ENCODE data around the gene NAA11. TPM values are rescaled to one million over a fixed set of nuclear protein-coding genes. Genes with fewer than 3 reads are reported as not detected.

Gene NAA11
- polyA plus RNA-seq: 0.09 TPM
- long read RNA-seq, donor 1: 0 reads
- long read RNA-seq, donor 2: 0 reads
- long read RNA-seq, donor 3: 0 reads
- long read RNA-seq, donor 4: 0 reads
- long read RNA-seq, donor 5: 0 reads
- long read RNA-seq, donor 6, partial matches to known transcripts: 0 of 1 reads
- long read RNA-seq, donor 6, other reads (novel, unspliced or antisense): 0 of 1 reads
- long read RNA-seq, donor 7: 0 reads
- long read RNA-seq, donor 8: 0 reads
- long read RNA-seq, donor 9: 0 reads
- long read RNA-seq, donor 10: 0 reads
- long read RNA-seq, donor 11: 0 reads

GRCh38 chr4:79325864-79326328 lies at the start of gene NAA11:
Gene NAA11 (minus strand): TSS chr4:79326061. CDS start chr4:79325877, 184 bp downstream.
- Histone ChIP-seq H3K36me3 (ENCODE audit: control insufficient read depth, insufficient read depth, low read length) (no peaks in the 10 kb centered on the region), H3K4me1 (ENCODE audit: control insufficient read depth, insufficient read depth, low read length) (no peaks in the 10 kb centered on the region), H3K9me3 (ENCODE audit: control insufficient read depth, low read depth, low read length) (no peaks in the 10 kb centered on the region), H3K4me3 (ENCODE audit: low read length) (no peak within 1 kb of the TSS), H3K27ac (ENCODE audit: low read length) (no peak within 1 kb of the TSS), H3K27me3 (ENCODE audit: control insufficient read depth, insufficient read depth, low read length) (no peaks in the 10 kb centered on the region)
- no peak for DNase-seq
- 100% methylated on average over 5 of the region's 19 CpGs for WGBS (ENCODE audit: insufficient coverage, low lambda C conversion rate)

- no peaks in the 10 kb centered on the region for H3K36me3 ChIP-seq (ENCODE audit: control insufficient read depth, insufficient read depth, low read length)
- H3K27ac ChIP-seq (ENCODE audit: low read length): no peak overlapping the region
- 86% methylated on average over 1 of the region's 2 CpGs for WGBS (ENCODE audit: insufficient coverage, low lambda C conversion rate)
Observed at GRCh38 chr4:79370026-79370425, 44.2 kb upstream of the NAA11 start.

GRCh38 chr4:79367096-79367495 lies 41.2 kb upstream of the NAA11 start:
- 100% methylated on average over 2 of the region's 2 CpGs for WGBS (ENCODE audit: insufficient coverage, low lambda C conversion rate)
- Histone ChIP-seq H3K27me3 (ENCODE audit: control insufficient read depth, insufficient read depth, low read length) (no peaks in the 10 kb centered on the region), H3K4me1 (ENCODE audit: control insufficient read depth, insufficient read depth, low read length) (no peaks in the 10 kb centered on the region), H3K36me3 (ENCODE audit: control insufficient read depth, insufficient read depth, low read length) (no peaks in the 10 kb centered on the region), H3K27ac (ENCODE audit: low read length) (no peak overlapping the region), H3K4me3 (ENCODE audit: low read length) (no peak overlapping the region), H3K9me3 (ENCODE audit: control insufficient read depth, low read depth, low read length) (no peaks in the 10 kb centered on the region)
- no peak for DNase-seq

More at GRCh38 chr4:79370026-79370425, 44.2 kb upstream of the NAA11 start:
- DNase-seq: no peak
- Histone ChIP-seq H3K4me3 (ENCODE audit: low read length) (no peak overlapping the region), H3K27me3 (ENCODE audit: control insufficient read depth, insufficient read depth, low read length) (no peaks in the 10 kb centered on the region), H3K9me3 (ENCODE audit: control insufficient read depth, low read depth, low read length) (no peaks in the 10 kb centered on the region), H3K4me1 (ENCODE audit: control insufficient read depth, insufficient read depth, low read length) (no peaks in the 10 kb centered on the region)

GRCh38 chr4:79366422-79366821 lies 40.6 kb upstream of the NAA11 start:
- Histone ChIP-seq H3K27me3 (ENCODE audit: control insufficient read depth, insufficient read depth, low read length) (no peaks in the 10 kb centered on the region), H3K36me3 (ENCODE audit: control insufficient read depth, insufficient read depth, low read length) (no peaks in the 10 kb centered on the region), H3K27ac (ENCODE audit: low read length) (no peak overlapping the region), H3K4me1 (ENCODE audit: control insufficient read depth, insufficient read depth, low read length) (no peaks in the 10 kb centered on the region), H3K4me3 (ENCODE audit: low read length) (no peak overlapping the region), H3K9me3 (ENCODE audit: control insufficient read depth, low read depth, low read length) (no peaks in the 10 kb centered on the region)
- DNase-seq: no peak

GRCh38 chr4:79364061-79364460 lies 38.2 kb upstream of the NAA11 start:
- H3K4me1 ChIP-seq (ENCODE audit: control insufficient read depth, insufficient read depth, low read length): no peaks in the 10 kb centered on the region
- H3K36me3 ChIP-seq (ENCODE audit: control insufficient read depth, insufficient read depth, low read length): no peaks in the 10 kb centered on the region
- no peaks in the 10 kb centered on the region for H3K27me3 ChIP-seq (ENCODE audit: control insufficient read depth, insufficient read depth, low read length)
- H3K27ac ChIP-seq (ENCODE audit: low read length): no peak overlapping the region
- H3K4me3 ChIP-seq (ENCODE audit: low read length): no peak overlapping the region
- no CpG with 5 or more reads among the region's 6 CpGs for WGBS (ENCODE audit: insufficient coverage, low lambda C conversion rate)
- DNase-seq: no peak
- H3K9me3 ChIP-seq (ENCODE audit: control insufficient read depth, low read depth, low read length): no peaks in the 10 kb centered on the region

GRCh38 chr4:79362626-79363025 lies 36.8 kb upstream of the NAA11 start:
- Histone ChIP-seq H3K27ac (ENCODE audit: low read length) (no peak overlapping the region), H3K27me3 (ENCODE audit: control insufficient read depth, insufficient read depth, low read length) (no peaks in the 10 kb centered on the region), H3K4me1 (ENCODE audit: control insufficient read depth, insufficient read depth, low read length) (no peaks in the 10 kb centered on the region), H3K4me3 (ENCODE audit: low read length) (no peak overlapping the region), H3K9me3 (ENCODE audit: control insufficient read depth, low read depth, low read length) (no peaks in the 10 kb centered on the region), H3K36me3 (ENCODE audit: control insufficient read depth, insufficient read depth, low read length) (no peaks in the 10 kb centered on the region)
- WGBS (ENCODE audit: insufficient coverage, low lambda C conversion rate): 90% methylated on average over 2 of the region's 4 CpGs
- DNase-seq: no peak

- Histone ChIP-seq H3K4me3 (ENCODE audit: low read length) (no peak overlapping the region), H3K36me3 (ENCODE audit: control insufficient read depth, insufficient read depth, low read length) (no peaks in the 10 kb centered on the region), H3K4me1 (ENCODE audit: control insufficient read depth, insufficient read depth, low read length) (no peaks in the 10 kb centered on the region), H3K9me3 (ENCODE audit: control insufficient read depth, low read depth, low read length) (no peaks in the 10 kb centered on the region), H3K27me3 (ENCODE audit: control insufficient read depth, insufficient read depth, low read length) (no peaks in the 10 kb centered on the region), H3K27ac (ENCODE audit: low read length) (no peak overlapping the region)
- DNase-seq: no peak
Observed at GRCh38 chr4:79360006-79360405, 34.1 kb upstream of the NAA11 start.

- no peak for DNase-seq
- H3K27ac ChIP-seq (ENCODE audit: low read length): no peak overlapping the region
- no peaks in the 10 kb centered on the region for H3K4me1 ChIP-seq (ENCODE audit: control insufficient read depth, insufficient read depth, low read length)
- WGBS (ENCODE audit: insufficient coverage, low lambda C conversion rate): no CpG with 5 or more reads among the region's 1 CpG
- H3K27me3 ChIP-seq (ENCODE audit: control insufficient read depth, insufficient read depth, low read length): no peaks in the 10 kb centered on the region
- no peaks in the 10 kb centered on the region for H3K9me3 ChIP-seq (ENCODE audit: control insufficient read depth, low read depth, low read length)
- no peaks in the 10 kb centered on the region for H3K36me3 ChIP-seq (ENCODE audit: control insufficient read depth, insufficient read depth, low read length)
- H3K4me3 ChIP-seq (ENCODE audit: low read length): no peak overlapping the region
Observed at GRCh38 chr4:79358438-79358837, 32.6 kb upstream of the NAA11 start.

GRCh38 chr4:79357365-79357764 lies 31.5 kb upstream of the NAA11 start:
- Histone ChIP-seq H3K4me3 (ENCODE audit: low read length) (no peak overlapping the region), H3K4me1 (ENCODE audit: control insufficient read depth, insufficient read depth, low read length) (no peaks in the 10 kb centered on the region), H3K36me3 (ENCODE audit: control insufficient read depth, insufficient read depth, low read length) (no peaks in the 10 kb centered on the region), H3K27ac (ENCODE audit: low read length) (no peak overlapping the region), H3K27me3 (ENCODE audit: control insufficient read depth, insufficient read depth, low read length) (no peaks in the 10 kb centered on the region), H3K9me3 (ENCODE audit: control insufficient read depth, low read depth, low read length) (no peaks in the 10 kb centered on the region)
- DNase-seq: no peak
- 77% methylated on average over 3 of the region's 8 CpGs for WGBS (ENCODE audit: insufficient coverage, low lambda C conversion rate)

- no peaks in the 10 kb centered on the region for H3K4me1 ChIP-seq (ENCODE audit: control insufficient read depth, insufficient read depth, low read length)
- no peaks in the 10 kb centered on the region for H3K9me3 ChIP-seq (ENCODE audit: control insufficient read depth, low read depth, low read length)
- DNase-seq: no peak
- no peak overlapping the region for H3K27ac ChIP-seq (ENCODE audit: low read length)
- 78% methylated on average over 1 of the region's 1 CpG for WGBS (ENCODE audit: insufficient coverage, low lambda C conversion rate)
- no peaks in the 10 kb centered on the region for H3K36me3 ChIP-seq (ENCODE audit: control insufficient read depth, insufficient read depth, low read length)
- H3K27me3 ChIP-seq (ENCODE audit: control insufficient read depth, insufficient read depth, low read length): no peaks in the 10 kb centered on the region
- H3K4me3 ChIP-seq (ENCODE audit: low read length): no peak overlapping the region
Observed at GRCh38 chr4:79353075-79353474, 27.2 kb upstream of the NAA11 start.

GRCh38 chr4:79348405-79348804 lies 22.5 kb upstream of the NAA11 start:
- H3K36me3 ChIP-seq (ENCODE audit: control insufficient read depth, insufficient read depth, low read length): no peaks in the 10 kb centered on the region
- no CpG with 5 or more reads among the region's 2 CpGs for WGBS (ENCODE audit: insufficient coverage, low lambda C conversion rate)
- no peak overlapping the region for H3K27ac ChIP-seq (ENCODE audit: low read length)
- no peaks in the 10 kb centered on the region for H3K9me3 ChIP-seq (ENCODE audit: control insufficient read depth, low read depth, low read length)
- no peak for DNase-seq
- no peak overlapping the region for H3K4me3 ChIP-seq (ENCODE audit: low read length)
- no peaks in the 10 kb centered on the region for H3K27me3 ChIP-seq (ENCODE audit: control insufficient read depth, insufficient read depth, low read length)
- no peaks in the 10 kb centered on the region for H3K4me1 ChIP-seq (ENCODE audit: control insufficient read depth, insufficient read depth, low read length)
